ENCODE results near the gene NTPCR.
"Not testable (repeated sequence)": the region's sequence is repeated elsewhere in the genome, so short reads cannot be mapped to it uniquely, and the experiment has no call there.

Gene NTPCR

GRCh38 chr1:232927166-232927565 is 23.2 kb upstream of the NTPCR start:
- not testable (repeated sequence) for DNase-seq (ENCODE audit: low read depth)

DNA sequence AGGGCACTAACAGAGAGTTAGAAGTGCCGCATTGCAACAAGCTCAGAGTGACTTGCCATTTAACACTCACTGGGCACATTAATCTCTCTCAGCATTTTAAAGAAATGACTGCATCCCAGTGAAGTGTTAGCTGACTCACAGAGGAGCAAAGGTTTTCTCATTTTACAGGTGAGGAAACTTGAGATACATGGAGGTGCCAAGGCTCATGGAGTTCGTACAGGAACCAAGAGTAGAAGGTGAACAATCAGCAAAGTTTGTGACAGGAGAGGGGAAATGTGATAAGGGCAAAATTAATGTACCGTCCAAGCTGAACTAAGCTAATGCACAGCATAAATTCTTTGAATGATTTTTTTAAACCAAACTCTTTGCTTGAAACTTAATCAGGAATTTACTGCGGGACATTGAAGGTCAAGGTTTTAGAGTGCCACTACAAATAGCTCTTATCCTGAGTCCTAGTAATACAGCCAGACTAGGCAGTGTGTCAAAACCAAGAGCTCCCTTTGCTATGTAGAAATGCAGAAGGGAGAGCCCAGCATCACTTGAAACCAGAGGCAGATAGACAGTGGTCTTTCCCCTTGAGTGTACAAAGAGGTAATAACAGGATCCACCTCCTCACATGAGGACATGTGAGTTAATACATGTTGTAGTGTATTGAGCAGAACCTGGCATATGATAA is 22.4 kb upstream of the NTPCR start:
- DNase-seq (ENCODE audit: low read depth), result no peak

- no peak for DNase-seq (ENCODE audit: low read depth)
Observed at GRCh38 chr1:232932486-232933425, 17.7 kb upstream of the NTPCR start.

DNA sequence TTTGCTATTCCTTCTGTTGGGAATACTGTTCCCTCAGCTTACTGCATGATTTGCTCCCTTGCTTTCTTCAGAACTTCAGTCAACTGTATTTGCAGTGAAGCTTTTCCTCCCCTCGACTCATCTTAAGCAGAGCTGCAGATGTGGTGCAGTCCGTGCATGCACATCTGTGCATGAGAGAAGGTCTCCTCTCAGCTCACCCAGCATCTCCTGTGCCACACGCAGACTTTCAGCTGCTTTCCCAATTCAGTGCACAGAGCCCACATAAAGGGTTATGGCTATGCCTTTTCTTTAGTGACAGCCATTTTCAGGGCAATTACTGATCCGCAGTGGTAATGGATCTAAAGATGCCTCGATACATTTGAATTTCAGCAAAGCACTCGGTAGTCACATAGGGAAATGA is 13.5 kb upstream of the NTPCR start:
- DNase-seq (ENCODE audit: low read depth), result no peak

- DNase-seq (ENCODE audit: low read depth), result peak; percentile 55
Observed at GRCh38 chr1:232937741-232938375, 12.6 kb upstream of the NTPCR start.

- DNase-seq (ENCODE audit: low read depth), result no peak
Observed at GRCh38 chr1:232938926-232939325, 11.5 kb upstream of the NTPCR start.

- no peak for DNase-seq (ENCODE audit: low read depth)
Observed at GRCh38 chr1:232939748-232940147, 10.7 kb upstream of the NTPCR start.

DNA sequence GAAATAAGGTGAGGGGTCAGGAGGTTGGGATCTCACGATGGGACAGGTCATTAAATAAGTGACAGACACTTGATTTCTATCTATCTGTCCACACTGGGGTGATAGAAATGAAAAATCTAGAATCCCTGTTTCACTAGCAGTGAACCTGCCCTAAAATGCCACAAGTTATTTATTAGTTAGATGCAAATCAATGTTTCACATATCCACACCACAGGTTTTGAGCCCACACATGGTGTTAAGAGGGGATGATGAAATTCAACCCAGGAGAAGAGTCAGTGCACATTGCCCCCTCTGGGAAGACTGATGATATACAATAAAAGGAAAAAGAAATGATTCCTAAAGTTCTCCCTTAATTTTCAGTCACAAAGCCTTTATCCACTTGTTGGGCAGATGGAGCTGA is 10.1 kb upstream of the NTPCR start:
- no peak for DNase-seq (ENCODE audit: low read depth)

GRCh38 chr1:232942413-232943294 is 7.8 kb upstream of the NTPCR start:
- no peak for DNase-seq (ENCODE audit: low read depth)

GRCh38 chr1:232943679-232944252 is 6.6 kb upstream of the NTPCR start:
- no peak for DNase-seq (ENCODE audit: low read depth)

- no peak for DNase-seq (ENCODE audit: low read depth)
Observed at GRCh38 chr1:232944347-232944746, 6.1 kb upstream of the NTPCR start.

GRCh38 chr1:232949636-232950196 is 695 bp upstream of the NTPCR start:
- no peak for DNase-seq (ENCODE audit: low read depth)

GRCh38 chr1:232951180-232951579 is 769 bp downstream of the NTPCR start:
- no peak for DNase-seq (ENCODE audit: low read depth)

GRCh38 chr1:232951605-232952004 is 1.2 kb downstream of the NTPCR start:
- DNase-seq (ENCODE audit: low read depth), result no peak

- DNase-seq (ENCODE audit: low read depth), result no peak
Observed at GRCh38 chr1:232952514-232953499, 2.4 kb downstream of the NTPCR start.

- DNase-seq (ENCODE audit: low read depth), result no peak
Observed at GRCh38 chr1:232954594-232955365, 4.4 kb downstream of the NTPCR start.

DNA sequence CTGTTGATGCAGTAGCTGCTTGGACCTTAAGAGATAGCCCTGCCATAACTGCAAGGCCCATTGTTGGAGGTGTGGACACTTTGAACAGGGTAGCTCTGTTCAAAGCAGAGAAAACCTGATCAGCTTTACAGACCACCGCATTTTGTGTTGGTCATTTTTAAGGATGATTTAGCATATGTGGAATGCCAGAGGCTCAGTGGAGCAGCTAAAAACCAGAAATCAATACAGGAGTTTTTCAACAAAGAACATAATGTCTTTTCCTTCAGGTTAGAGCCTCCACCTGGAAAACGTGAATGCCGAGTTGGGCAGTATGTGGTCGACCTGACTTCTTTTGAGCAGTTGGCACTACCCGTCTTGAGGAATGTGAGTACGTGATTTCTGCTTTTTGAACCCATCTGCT is 5.7 kb downstream of the NTPCR start:
- no peak for DNase-seq (ENCODE audit: low read depth)

GRCh38 chr1:232958067-232958466 is 7.7 kb downstream of the NTPCR start:
- DNase-seq (ENCODE audit: low read depth), result no peak

Measured in CMK (cell line).